Choroid plexus epithelial cell (primary cell): ENCODE results near the gene ERN1.

ENCODE experiments used
- DNase-seq: peaks from one replicate; pipeline ENCODE4 v3.0.0-alpha.2; 2010; ENCODE audit warnings: low read depth
- H3K4me3 ChIP-seq: 2 replicates; pipeline ENCODE4 v1.5.1; 2011; ENCODE audit warnings: low read depth, mild to moderate bottlenecking, control low read depth, low read length, moderate library complexity
- TF ChIP-seq, protein P1 (sequence below): conservative IDR thresholded peaks from 2 replicates; pipeline ENCODE4 v1.5.1; 2011; ENCODE audit warnings: low read depth, mild to moderate bottlenecking, control low read depth, inconsistent platforms, low read length, moderate library complexity

ERN1 gene

DNA sequence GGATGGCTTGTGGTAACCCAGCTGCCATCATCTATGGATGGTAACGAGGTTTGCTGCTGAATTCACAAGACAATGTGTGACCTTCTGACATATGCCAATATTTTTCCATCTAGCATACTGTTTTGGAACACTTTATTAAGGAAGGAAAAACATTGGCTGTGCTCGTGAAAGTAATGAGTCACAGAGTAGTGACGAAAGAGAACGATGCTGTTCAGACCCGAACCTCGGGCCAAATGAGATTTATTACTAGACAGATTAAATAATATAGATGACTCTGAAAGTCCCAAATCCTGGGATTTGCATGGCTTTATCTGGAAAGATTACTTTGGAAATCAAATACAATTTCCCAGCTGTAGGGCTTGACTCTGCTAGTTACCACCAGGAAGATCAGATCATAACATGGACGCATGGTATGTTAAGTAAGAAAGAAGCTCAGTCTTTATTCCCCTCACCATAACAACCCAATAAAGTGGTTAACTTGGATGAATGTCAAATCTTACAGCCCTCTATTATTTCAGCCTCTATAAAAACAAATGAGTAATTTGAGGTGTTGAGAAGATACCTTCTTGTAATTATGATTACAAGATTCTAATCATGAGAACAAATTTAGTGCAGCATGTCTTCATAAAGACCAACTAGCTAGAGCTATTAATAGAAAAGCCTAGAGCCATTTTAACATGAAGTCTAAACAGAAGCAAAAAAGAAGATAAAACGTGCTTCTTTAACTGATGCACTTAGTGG lies 32.6 kb downstream of the ERN1 start:
- TF ChIP-seq, protein P1, sequence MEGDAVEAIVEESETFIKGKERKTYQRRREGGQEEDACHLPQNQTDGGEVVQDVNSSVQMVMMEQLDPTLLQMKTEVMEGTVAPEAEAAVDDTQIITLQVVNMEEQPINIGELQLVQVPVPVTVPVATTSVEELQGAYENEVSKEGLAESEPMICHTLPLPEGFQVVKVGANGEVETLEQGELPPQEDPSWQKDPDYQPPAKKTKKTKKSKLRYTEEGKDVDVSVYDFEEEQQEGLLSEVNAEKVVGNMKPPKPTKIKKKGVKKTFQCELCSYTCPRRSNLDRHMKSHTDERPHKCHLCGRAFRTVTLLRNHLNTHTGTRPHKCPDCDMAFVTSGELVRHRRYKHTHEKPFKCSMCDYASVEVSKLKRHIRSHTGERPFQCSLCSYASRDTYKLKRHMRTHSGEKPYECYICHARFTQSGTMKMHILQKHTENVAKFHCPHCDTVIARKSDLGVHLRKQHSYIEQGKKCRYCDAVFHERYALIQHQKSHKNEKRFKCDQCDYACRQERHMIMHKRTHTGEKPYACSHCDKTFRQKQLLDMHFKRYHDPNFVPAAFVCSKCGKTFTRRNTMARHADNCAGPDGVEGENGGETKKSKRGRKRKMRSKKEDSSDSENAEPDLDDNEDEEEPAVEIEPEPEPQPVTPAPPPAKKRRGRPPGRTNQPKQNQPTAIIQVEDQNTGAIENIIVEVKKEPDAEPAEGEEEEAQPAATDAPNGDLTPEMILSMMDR, result no peak
- H3K4me3 ChIP-seq, result no peak overlapping the region
- peak; percentile 55 for DNase-seq

DNA sequence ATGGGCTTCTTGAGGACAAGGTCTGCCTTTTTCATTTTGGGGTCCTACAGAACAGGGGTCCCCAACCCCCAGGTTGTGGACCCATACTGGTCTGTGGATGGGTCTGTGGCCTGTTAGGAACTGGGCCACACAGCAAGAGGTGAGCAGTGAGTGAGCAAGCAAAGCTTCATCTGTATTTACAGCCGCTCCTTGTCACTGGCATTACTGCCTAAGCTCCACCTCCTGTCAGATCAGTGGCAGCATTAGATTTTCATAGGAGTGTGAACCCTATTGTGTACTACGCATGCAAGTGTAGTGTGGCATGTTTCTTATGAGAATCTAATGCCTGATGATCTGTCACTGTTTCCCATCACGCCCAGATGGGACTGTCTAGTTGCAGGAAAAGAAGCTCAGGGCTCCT lies 33.9 kb downstream of the ERN1 start:
- TF ChIP-seq, protein P1, result no peak
- no peak overlapping the region for H3K4me3 ChIP-seq
- no peak for DNase-seq

- H3K4me3 ChIP-seq, result no peak overlapping the region
- DNase-seq, result no peak
- TF ChIP-seq, protein P1, result no peak
Observed at GRCh38 chr17:64095144-64095882, 34.6 kb downstream of the ERN1 start.

GRCh38 chr17:64094412-64094811 lies 35.5 kb downstream of the ERN1 start:
- H3K4me3 ChIP-seq, result no peak overlapping the region
- no peak for DNase-seq
- TF ChIP-seq, protein P1, result no peak

DNA sequence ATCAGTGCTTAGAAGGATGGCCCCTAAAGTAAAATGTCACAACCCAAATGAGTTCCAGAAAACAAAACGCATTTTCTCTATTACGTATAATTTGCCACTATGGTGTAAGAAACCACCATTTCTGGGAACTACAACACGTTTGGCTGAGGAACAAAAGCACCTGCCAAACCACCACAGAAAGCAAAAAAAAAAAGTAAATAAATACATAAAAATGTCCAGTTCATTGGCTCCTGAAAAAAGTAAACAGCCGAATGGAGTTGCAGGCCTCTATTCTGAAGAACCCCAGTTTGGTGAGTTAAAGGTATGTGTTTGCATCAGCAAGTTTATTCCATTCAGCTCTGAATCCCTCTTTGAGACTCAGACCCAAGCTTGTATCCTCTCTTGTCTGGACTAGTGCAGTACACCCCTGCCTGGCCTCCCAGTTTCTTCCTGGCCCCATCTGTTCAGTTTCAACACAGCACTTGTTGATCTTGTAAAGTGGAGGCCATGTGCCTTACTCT lies 36.9 kb downstream of the ERN1 start:
- no peak overlapping the region for H3K4me3 ChIP-seq
- TF ChIP-seq, protein P1, result no peak
- peak; percentile 41 for DNase-seq

- TF ChIP-seq, protein P1, result no peak
- no peak overlapping the region for H3K4me3 ChIP-seq
- no peak for DNase-seq
Observed at GRCh38 chr17:64092113-64092512, 37.8 kb downstream of the ERN1 start.
